HG03039 (cell line): ENCODE data around the gene KCNJ6.
"Not testable (repeated sequence)": the region's sequence is repeated elsewhere in the genome, so short reads cannot be mapped to it uniquely, and the experiment has no call there.

Experiments
- ATAC-seq: cut with Tn5 transposase; IDR thresholded peaks from one replicate; pipeline ENCODE4 v1.9.1; 2021; ENCODE audit warnings: mild to moderate bottlenecking, moderate library complexity; ENCODE audit not compliant: unreplicated experiment

Gene KCNJ6

GRCh38 chr21:37579356-37579755 lies 336.9 kb downstream of the KCNJ6 start:
- ATAC-seq, result no peak

DNA sequence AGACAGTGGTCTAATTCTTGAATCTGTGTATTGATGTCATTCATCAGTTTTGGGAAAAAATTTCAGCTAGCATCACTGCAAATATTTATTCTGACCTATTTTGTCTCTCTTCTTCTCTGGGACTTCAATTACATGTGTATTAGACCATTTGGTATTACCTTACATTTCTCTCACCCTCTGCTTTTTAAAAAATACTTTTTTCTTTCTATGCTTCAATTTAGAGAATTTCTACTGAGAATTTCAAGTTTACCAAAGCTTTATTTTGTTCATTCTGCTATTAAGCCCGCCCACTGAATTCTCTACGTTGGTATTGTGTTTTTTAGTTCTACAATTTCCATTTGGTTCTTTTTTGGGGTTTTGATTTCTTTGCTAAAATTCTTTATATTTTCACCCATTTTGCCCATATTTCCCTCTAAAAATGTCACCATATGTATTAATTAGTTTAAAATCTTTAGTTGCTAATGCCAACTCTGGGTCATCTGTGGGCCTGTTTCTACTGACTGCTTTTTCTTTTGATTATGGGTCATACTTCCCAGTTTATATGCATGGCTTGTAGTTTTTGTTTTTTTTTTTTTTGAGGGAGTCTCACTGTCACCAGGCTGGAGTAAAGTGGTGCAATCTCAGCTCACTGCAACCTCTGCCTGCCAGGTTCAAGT lies 337.7 kb downstream of the KCNJ6 start:
- ATAC-seq, result no peak

DNA sequence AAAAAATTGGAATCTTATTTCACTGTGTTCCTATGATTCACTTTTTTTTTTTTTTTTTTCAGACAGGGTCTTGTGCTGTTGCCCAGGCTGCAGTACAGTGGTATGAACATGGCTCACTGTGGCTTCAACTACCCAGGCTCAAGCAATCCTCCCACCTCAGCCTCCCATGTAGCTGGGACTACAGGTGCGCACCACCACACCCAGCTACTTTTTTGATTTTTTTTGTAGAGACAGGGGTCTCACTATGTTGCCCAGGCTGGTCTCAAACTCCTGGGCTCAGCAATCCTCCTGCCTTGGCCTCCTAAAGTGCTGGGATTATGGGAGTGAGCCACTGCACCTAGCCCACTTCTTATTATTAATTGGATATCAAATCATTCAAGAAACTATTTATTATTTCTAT lies 339.3 kb downstream of the KCNJ6 start:
- ATAC-seq, result not testable (repeated sequence)

DNA sequence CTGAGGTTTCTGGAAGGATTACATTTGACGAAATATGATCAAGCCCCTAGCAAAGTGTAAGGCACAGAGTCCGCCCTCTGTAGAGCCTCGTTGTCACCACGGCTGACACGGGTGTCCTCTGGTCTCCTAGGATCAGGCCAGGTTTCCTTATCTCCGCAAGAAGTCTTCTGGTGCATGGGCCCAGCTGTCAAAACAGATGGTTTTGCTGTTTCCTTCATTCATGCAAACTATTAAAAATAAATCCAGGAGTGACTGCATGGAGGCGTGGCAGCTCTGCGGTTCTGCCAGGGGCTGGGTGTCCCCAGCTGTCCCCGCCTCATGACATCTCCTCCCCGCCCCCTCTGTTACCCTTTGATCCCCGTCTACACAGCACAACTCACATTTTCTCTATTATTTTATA lies 340.7 kb downstream of the KCNJ6 start:
- no peak for ATAC-seq

DNA sequence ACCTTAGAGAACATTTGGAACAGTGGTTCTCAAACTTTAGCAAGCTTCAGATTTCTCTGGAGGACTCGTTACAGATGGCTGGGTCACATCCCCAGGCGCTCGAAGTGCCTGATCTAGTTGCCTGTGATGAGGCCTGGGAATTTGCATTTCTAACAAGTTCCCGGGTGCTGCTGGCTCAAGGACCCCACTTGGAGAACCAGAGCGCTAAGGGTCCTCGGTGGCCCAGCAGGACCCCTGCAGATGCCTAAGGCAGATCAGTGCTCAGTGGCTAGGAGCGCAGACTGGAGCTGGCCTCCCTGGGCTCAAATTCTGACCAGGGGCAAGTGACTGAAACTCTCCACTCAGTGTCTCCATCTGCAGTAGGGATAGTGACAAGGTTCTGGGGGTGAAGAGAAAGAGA lies 341.5 kb downstream of the KCNJ6 start:
- no peak for ATAC-seq

DNA sequence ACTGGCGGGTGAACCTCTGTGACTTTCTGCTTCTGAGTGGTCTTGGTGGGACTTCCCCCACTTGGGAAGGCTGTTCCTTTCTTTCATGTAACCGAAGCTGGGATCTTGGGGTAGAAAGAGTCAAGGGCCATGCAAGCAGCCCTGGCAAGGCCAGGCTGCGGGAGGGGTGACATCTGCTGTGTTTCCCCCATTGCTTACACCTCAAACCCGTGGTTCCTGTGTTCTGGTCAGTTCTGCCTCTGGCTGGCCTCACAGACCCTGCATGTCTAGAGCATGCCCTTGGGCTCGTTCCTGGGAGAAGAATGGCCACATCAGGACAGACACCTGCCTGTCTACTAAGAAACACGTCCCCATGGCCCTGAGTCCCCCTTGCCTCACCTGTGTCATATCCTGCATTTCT lies 341.9 kb downstream of the KCNJ6 start:
- ATAC-seq, result no peak

DNA sequence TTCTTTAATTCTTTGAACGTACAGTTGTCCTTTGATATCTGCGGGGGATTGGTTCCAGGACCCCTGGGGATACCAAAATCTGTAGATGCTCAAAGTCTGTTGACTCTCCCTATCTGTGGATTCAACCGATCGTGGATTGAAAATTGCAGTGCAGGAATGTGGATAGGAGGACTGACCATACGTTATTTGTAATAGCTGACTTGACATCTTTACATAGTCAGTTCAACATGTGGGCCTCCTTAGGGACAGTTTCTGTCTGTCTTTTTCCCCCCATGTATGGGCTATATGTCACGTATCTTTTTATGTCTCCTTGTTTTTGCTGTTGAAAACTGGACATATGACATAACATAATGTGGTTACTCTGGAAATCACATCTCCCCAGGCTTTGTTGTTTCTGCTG lies 344.8 kb downstream of the KCNJ6 start:
- no peak for ATAC-seq

DNA sequence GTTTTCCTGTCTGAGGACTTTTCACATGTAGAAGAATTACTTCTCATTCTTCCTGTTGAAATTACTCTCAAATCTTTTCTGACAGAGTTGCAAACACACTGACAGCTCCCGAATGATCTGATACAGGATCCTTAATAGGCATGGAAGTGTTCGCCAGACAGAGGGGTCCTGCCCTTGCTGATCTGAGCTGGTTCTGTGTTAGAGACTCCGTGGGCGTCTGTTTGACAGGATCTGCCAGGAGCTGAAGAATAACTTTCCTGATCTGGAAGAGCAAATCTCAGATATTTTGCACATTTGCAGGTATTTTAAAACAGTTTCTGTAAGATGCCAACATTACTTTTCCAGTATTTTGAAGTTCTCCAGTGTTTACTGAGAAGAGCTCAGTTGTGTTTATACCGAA lies 347.3 kb downstream of the KCNJ6 start:
- no peak for ATAC-seq

DNA sequence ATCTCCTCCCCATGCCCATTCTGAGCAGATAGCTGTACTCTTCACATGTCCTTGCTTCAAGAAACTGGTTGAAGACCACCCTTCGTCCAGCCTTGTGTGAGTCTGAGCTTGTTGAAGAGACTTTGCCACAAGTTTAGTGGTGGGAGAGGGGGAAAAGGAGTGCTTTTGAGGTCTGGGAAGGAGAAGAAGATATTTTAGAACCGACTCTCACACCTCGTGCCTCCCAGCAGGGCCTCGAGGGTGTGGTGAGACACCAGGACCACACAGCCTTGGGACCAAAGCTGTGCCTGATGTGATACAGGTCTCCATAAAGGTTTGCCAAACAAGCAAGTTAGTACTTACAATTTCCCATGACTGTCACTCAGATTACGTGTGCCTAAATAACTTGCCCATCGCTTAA lies 347.8 kb downstream of the KCNJ6 start:
- no peak for ATAC-seq

- ATAC-seq, result no peak
Measured at GRCh38 chr21:37566790-37567615, 349.3 kb downstream of the KCNJ6 start.

GRCh38 chr21:37565530-37566223 lies 350.6 kb downstream of the KCNJ6 start:
- no peak for ATAC-seq

- ATAC-seq, result no peak
Measured at GRCh38 chr21:37564924-37565529, 351.2 kb downstream of the KCNJ6 start.

- ATAC-seq, result peak; percentile 23
Measured at GRCh38 chr21:37564341-37564923, 351.8 kb downstream of the KCNJ6 start.

DNA sequence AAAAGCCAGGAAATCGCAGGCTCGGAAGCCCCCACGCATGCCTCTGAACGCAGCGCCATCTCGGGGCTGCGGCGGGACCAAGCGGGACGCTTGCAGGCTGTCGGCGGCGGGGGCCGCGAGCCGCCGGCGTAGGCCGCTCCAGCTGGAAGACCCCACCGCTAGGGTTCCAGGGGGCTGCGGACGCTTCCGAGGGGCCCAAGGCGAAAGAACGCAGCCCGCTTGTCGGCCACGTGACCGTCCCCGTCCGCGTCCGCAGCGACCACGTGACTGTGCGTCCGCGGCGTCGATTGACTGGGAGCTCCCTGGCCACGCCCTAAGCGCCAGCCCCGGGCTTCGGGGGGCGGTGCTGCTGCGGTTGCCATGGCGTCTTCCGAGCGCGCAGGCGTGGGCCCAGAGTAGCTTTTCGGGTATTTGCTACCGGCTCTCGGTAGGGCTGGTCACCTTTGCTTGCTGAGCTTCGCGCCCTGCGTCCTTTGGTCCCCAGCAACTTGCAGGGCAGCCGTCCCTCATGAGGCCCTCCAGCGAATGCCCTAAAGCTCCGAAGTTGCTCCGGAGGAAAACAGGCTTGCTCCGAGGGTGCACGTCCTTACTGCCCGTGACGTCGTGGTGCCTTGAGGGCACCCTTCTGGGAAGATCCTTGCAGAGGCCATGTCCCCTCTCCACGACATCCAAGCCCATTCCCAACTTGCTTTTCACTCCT lies 352.5 kb downstream of the KCNJ6 start:
- peak; percentile 85 for ATAC-seq

DNA sequence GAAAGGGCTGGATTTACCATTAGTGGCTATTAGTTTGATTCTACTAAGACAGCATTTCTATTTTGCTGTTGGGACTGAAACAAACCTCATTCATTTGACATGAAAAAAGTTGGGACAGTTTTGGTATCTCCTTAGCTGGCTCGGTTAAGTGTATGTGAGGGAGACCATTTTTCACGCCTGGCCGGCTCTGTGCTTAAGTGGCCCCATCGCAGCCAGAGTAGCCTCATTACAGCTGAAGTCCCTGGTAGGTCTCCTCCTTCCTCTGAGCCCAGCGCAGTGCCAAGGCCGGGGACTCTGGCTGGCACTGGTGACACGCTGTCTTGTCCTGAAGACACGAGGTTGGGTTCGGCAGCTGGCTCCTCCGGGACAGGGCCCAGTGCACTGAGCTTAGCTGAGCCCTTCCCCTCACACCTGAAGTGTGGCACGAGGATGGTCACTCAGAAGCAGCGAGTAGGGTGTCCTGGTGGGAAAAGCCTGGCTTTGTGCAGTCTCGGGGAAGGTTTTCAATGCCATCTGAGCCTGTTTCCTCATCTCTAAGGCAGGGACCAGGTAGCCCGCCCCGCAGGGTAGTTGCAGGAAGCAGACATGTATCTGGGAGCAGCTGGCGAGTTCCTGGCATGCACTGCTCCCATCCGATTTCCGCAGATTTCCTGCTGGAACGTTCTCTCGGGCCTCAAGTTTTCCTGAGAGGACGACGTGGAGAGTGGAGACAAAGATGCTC lies 353.2 kb downstream of the KCNJ6 start:
- no peak for ATAC-seq

- ATAC-seq, result no peak
Measured at GRCh38 chr21:37561941-37562919, 354.0 kb downstream of the KCNJ6 start.

- ATAC-seq, result no peak
Measured at GRCh38 chr21:37561506-37561905, 354.8 kb downstream of the KCNJ6 start.

- no peak for ATAC-seq
Measured at GRCh38 chr21:37560385-37560784, 355.9 kb downstream of the KCNJ6 start.
